ENCODE data around the gene SUPT3H. TPM values are rescaled to one million over a fixed set of nuclear protein-coding genes. Genes with fewer than 3 reads are reported as not detected.

Gene SUPT3H
- total RNA-seq, 1 donor from 2014 or later: 16.0 TPM

- Mint-ChIP-seq H3K36me3 (ENCODE audit: unreplicated experiment) (no peaks in the 10 kb centered on the region), H3K27ac (ENCODE audit: unreplicated experiment) (no peak overlapping the region), H3K27me3 (ENCODE audit: unreplicated experiment) (no peaks in the 10 kb centered on the region), H3K9me3 (ENCODE audit: unreplicated experiment) (no peaks in the 10 kb centered on the region), H3K4me1 (ENCODE audit: low read depth, unreplicated experiment) (no peaks in the 10 kb centered on the region), H3K4me3 (ENCODE audit: unreplicated experiment) (no peak overlapping the region)
- no peak for DNase-seq
- TF ChIP-seq, protein P1, sequence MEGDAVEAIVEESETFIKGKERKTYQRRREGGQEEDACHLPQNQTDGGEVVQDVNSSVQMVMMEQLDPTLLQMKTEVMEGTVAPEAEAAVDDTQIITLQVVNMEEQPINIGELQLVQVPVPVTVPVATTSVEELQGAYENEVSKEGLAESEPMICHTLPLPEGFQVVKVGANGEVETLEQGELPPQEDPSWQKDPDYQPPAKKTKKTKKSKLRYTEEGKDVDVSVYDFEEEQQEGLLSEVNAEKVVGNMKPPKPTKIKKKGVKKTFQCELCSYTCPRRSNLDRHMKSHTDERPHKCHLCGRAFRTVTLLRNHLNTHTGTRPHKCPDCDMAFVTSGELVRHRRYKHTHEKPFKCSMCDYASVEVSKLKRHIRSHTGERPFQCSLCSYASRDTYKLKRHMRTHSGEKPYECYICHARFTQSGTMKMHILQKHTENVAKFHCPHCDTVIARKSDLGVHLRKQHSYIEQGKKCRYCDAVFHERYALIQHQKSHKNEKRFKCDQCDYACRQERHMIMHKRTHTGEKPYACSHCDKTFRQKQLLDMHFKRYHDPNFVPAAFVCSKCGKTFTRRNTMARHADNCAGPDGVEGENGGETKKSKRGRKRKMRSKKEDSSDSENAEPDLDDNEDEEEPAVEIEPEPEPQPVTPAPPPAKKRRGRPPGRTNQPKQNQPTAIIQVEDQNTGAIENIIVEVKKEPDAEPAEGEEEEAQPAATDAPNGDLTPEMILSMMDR (IDR thresholded peaks at IDR 0.05; ENCODE audit: partially characterized antibody, unreplicated experiment): no peak
Observed at GRCh38 chr6:44980841-44981240, 396.9 kb downstream of the SUPT3H start.

- Mint-ChIP-seq H3K36me3 (ENCODE audit: unreplicated experiment) (peaks cover 9% of the 10 kb centered on the region), H3K9me3 (ENCODE audit: unreplicated experiment) (peaks cover 4% of the 10 kb centered on the region), H3K27ac (ENCODE audit: unreplicated experiment) (no peak overlapping the region), H3K4me3 (ENCODE audit: unreplicated experiment) (no peak overlapping the region), H3K27me3 (ENCODE audit: unreplicated experiment) (no peaks in the 10 kb centered on the region), H3K4me1 (ENCODE audit: low read depth, unreplicated experiment) (no peaks in the 10 kb centered on the region)
- DNase-seq: no peak
- TF ChIP-seq, protein P1 (IDR thresholded peaks at IDR 0.05; ENCODE audit: partially characterized antibody, unreplicated experiment): no peak
Observed at GRCh38 chr6:44976677-44977641, 400.8 kb downstream of the SUPT3H start.

DNA sequence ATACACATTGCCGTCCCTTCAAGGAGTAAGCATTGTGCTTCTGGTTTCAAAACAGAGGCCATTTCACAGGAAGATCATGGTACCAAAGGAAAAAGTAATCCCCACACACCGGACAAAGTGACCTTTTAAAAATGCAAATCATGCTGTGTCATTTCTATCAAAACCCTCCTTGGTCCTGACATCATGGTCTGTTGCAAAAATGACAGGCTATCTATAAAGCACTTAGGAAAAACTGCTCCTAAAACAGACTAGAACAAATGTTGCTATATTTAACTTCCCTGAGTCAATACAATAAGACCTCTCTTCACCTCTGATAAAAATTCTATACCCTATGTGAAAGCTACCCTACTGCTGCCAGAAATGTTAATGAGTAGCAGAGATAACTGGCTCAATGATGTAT is 403.2 kb downstream of the SUPT3H start:
- no peak for DNase-seq
- Mint-ChIP-seq H3K4me3 (ENCODE audit: unreplicated experiment) (no peak overlapping the region), H3K36me3 (ENCODE audit: unreplicated experiment) (peaks cover 9% of the 10 kb centered on the region), H3K9me3 (ENCODE audit: unreplicated experiment) (peaks cover 4% of the 10 kb centered on the region), H3K27ac (ENCODE audit: unreplicated experiment) (no peak overlapping the region), H3K27me3 (ENCODE audit: unreplicated experiment) (no peaks in the 10 kb centered on the region), H3K4me1 (ENCODE audit: low read depth, unreplicated experiment) (no peaks in the 10 kb centered on the region)
- TF ChIP-seq, protein P1 (IDR thresholded peaks at IDR 0.05; ENCODE audit: partially characterized antibody, unreplicated experiment): no peak

DNA sequence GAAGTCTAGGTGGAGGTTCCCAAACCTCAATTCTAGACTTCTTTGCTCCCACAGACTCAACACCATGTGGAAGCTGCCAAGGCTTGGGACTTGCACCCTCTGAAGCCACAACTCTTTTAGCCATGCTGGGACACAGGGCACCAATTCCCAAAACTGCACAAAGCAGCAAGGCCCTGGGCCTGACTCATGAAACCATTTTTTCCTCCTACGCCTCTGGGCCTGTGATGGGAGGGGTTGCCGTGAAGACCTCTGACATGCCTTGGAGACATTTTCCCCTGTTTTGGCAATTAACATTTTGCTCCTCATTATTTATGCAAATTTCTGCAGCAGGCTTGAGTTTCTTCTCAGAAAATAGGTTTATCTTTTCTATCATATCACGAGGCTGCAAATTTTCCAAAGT is 405.0 kb downstream of the SUPT3H start:
- H3K27ac Mint-ChIP-seq (ENCODE audit: unreplicated experiment): no peak overlapping the region
- no peaks in the 10 kb centered on the region for H3K27me3 Mint-ChIP-seq (ENCODE audit: unreplicated experiment)
- H3K4me3 Mint-ChIP-seq (ENCODE audit: unreplicated experiment): no peak overlapping the region
- H3K9me3 Mint-ChIP-seq (ENCODE audit: unreplicated experiment): peaks cover 4% of the 10 kb centered on the region
- no peaks in the 10 kb centered on the region for H3K4me1 Mint-ChIP-seq (ENCODE audit: low read depth, unreplicated experiment)
- TF ChIP-seq, protein P1 (IDR thresholded peaks at IDR 0.05; ENCODE audit: partially characterized antibody, unreplicated experiment): no peak
- H3K36me3 Mint-ChIP-seq (ENCODE audit: unreplicated experiment): peaks cover 9% of the 10 kb centered on the region
- DNase-seq: no peak
